Testis (tissue), 3 donors: ENCODE results near the gene RND1. TPM values are rescaled to one million over a fixed set of nuclear protein-coding genes. Genes with fewer than 3 reads are reported as not detected.

Experiments used
- DNase-seq: peaks from one replicate; pipeline ENCODE4 v3.0.0-alpha.2; 2019
- H3K27ac ChIP-seq, 2 donors: fragments of 200-600 bp; sonication (generic); one replicate each; pipeline ENCODE4 v1.5.1; 2019
- H3K27me3 ChIP-seq: fragments of 200-600 bp; sonication (generic); one replicate; pipeline ENCODE4 v1.5.1; 2019
- H3K36me3 ChIP-seq: fragments of 200-600 bp; sonication (generic); one replicate; pipeline ENCODE4 v1.5.1; 2017; ENCODE audit warnings: low read depth; ENCODE audit errors: missing control alignments
- H3K4me1 ChIP-seq: fragments of 200-600 bp; sonication (generic); one replicate; pipeline ENCODE4 v1.5.1; 2019
- H3K4me3 ChIP-seq, 2 donors: fragments of 200-600 bp; sonication (generic); one replicate each; pipeline ENCODE4 v1.5.1; 2017 to 2019
- H3K9me3 ChIP-seq: fragments of 200-600 bp; sonication (generic); one replicate; pipeline ENCODE4 v1.5.1; 2017
- CTCF ChIP-seq, 3 experiments: fragments of 450-650 bp in 2 of 3; fragments of 200-600 bp in 1 of 3; sonication (generic) in 1 of 3; IDR thresholded peaks; one replicate each; pipeline ENCODE4 v1.5.1; 2016 to 2019; ENCODE audit warnings: antibody characterized with exemption in 3 of 3, mild to moderate bottlenecking in 2 of 3, moderate library complexity in 1 of 3
- POLR2A ChIP-seq: fragments of 450-650 bp; IDR thresholded peaks from one replicate; pipeline ENCODE4 v1.6.1; 2017; ENCODE audit warnings: antibody characterized with exemption, mild to moderate bottlenecking, moderate library complexity
- WGBS, 2 donors: methylation state at CpG; one replicate each; pipeline ENCODE4 v1.1.5; 2018; 5-methylcytosine and 5-hydroxymethylcytosine counted together
- intact Hi-C: fragments of 100-400 bp; cut with DNase I; formaldehyde crosslinking; loops from one replicate; pipeline ENCODE4 v1.15.1; 2023; ENCODE audit warnings: low total_unique reads
- polyA plus RNA-seq: library from polyadenylated mRNA; stranded (reverse); fragments of 350-450 nt; fragmentation: Illumina TruSeq; extraction: RNeasy Lipid Tissue Mini Kit (QIAGEN cat#74804); gene quantifications from one replicate; pipeline ENCODE4 v1.2.3, GENCODE V29; 2014; ENCODE audit warnings: low read depth, low replicate concordance; ENCODE audit not compliant: insufficient read depth
- total RNA-seq, 2 donors: library from RNA; depleted of rRNA; stranded (reverse); fragments of >200 nt; gene quantifications; one replicate each; pipeline ENCODE4 v1.2.3, GENCODE V29; 2016

Gene RND1
- total and polyA plus RNA-seq, 3 donors from 2014 or later = 0.81 to 1.2 (median 1.1) TPM

GRCh38 chr12:48827513-48828096, 38.1 kb downstream of the RND1 start:
- no peak overlapping the region for H3K4me3 ChIP-seq
- no peaks in the 10 kb centered on the region for H3K27me3 ChIP-seq
- no peak overlapping the region for H3K27ac ChIP-seq
- no peak for DNase-seq
- 88 to 91% methylated on average over 4 to 16 of the region's 17 CpGs for WGBS, 2 donors
- H3K9me3 ChIP-seq = no peaks in the 10 kb centered on the region
- intact Hi-C loops = no loop called here
- peaks cover 3% of the 10 kb centered on the region for H3K4me1 ChIP-seq
- no peak for TF ChIP-seq POLR2A
- TF ChIP-seq CTCF (IDR thresholded peaks at IDR 0.05) = no peak
- no peaks in the 10 kb centered on the region for H3K36me3 ChIP-seq

- intact Hi-C loops = no loop called here
- no peaks in the 10 kb centered on the region for H3K36me3 ChIP-seq
- no peaks in the 10 kb centered on the region for H3K9me3 ChIP-seq
- TF ChIP-seq POLR2A (no peak), CTCF (IDR thresholded peaks at IDR 0.05) (no peak)
- H3K4me1 ChIP-seq = peaks cover 3% of the 10 kb centered on the region
- H3K27ac ChIP-seq = no peak overlapping the region
- WGBS, 2 donors = 70 to 79% methylated on average over 5 to 8 of the region's 8 CpGs
- no peak overlapping the region for H3K4me3 ChIP-seq
- peak; percentile 35 for DNase-seq
- no peaks in the 10 kb centered on the region for H3K27me3 ChIP-seq
Observed at GRCh38 chr12:48827026-48827425, 38.6 kb downstream of the RND1 start.

GRCh38 chr12:48826209-48826855, 39.3 kb downstream of the RND1 start:
- Histone ChIP-seq H3K27ac (no peak overlapping the region), H3K4me1 (peaks cover 3% of the 10 kb centered on the region), H3K4me3 (no peak overlapping the region), H3K36me3 (no peaks in the 10 kb centered on the region), H3K9me3 (no peaks in the 10 kb centered on the region), H3K27me3 (no peaks in the 10 kb centered on the region)
- no peak for DNase-seq
- no peak for TF ChIP-seq POLR2A
- TF ChIP-seq CTCF (IDR thresholded peaks at IDR 0.05) = no peak
- WGBS, 2 donors = 78 to 89% methylated on average over 13 to 15 of the region's 15 CpGs
- intact Hi-C loops = no loop called here

GRCh38 chr12:48824905-48825304, 40.8 kb downstream of the RND1 start:
- H3K27ac ChIP-seq = no peak overlapping the region
- no peaks in the 10 kb centered on the region for H3K36me3 ChIP-seq
- no peaks in the 10 kb centered on the region for H3K9me3 ChIP-seq
- 88 to 94% methylated on average over 4 of the region's 4 CpGs for WGBS, 2 donors
- H3K27me3 ChIP-seq = no peaks in the 10 kb centered on the region
- DNase-seq = no peak
- H3K4me1 ChIP-seq = peaks cover 3% of the 10 kb centered on the region
- H3K4me3 ChIP-seq = no peak overlapping the region
- intact Hi-C loops = no loop called here
- TF ChIP-seq POLR2A (no peak), CTCF (IDR thresholded peaks at IDR 0.05) (no peak)

- no peaks in the 10 kb centered on the region for H3K36me3 ChIP-seq
- WGBS, 2 donors = 87 to 94% methylated on average over 12 of the region's 12 CpGs
- TF ChIP-seq CTCF (IDR thresholded peaks at IDR 0.05) (no peak), POLR2A (no peak)
- H3K27me3 ChIP-seq = no peaks in the 10 kb centered on the region
- intact Hi-C loops = no loop called here
- no peak overlapping the region for H3K27ac ChIP-seq
- H3K4me1 ChIP-seq = peaks cover 3% of the 10 kb centered on the region
- no peak for DNase-seq
- H3K9me3 ChIP-seq = no peaks in the 10 kb centered on the region
- no peak overlapping the region for H3K4me3 ChIP-seq
Observed at GRCh38 chr12:48824112-48824511, 41.6 kb downstream of the RND1 start.
